HG03558 (cell line): ENCODE results near the gene HEBP1.

Experiments
- ATAC-seq: cut with Tn5 transposase; IDR thresholded peaks from one replicate; pipeline ENCODE4 v1.9.1; 2021; ENCODE audit warnings: moderate number of reproducible peaks; ENCODE audit not compliant: unreplicated experiment; ENCODE audit errors: extremely low read depth

The HEBP1 gene

GRCh38 chr12:12925388-12925787, 74.7 kb downstream of the HEBP1 start:
- ATAC-seq: no peak
